GM19043 (cell line): Measurements from ENCODE around the gene IL6ST.
"Not testable (repeated sequence)": the region's sequence is repeated elsewhere in the genome, so short reads cannot be mapped to it uniquely, and the experiment has no call there.

Source experiments
- ATAC-seq: cut with Tn5 transposase; IDR thresholded peaks from one replicate; pipeline ENCODE4 v1.9.1; 2021; ENCODE audit warnings: low read depth; ENCODE audit not compliant: unreplicated experiment

IL6ST gene

DNA sequence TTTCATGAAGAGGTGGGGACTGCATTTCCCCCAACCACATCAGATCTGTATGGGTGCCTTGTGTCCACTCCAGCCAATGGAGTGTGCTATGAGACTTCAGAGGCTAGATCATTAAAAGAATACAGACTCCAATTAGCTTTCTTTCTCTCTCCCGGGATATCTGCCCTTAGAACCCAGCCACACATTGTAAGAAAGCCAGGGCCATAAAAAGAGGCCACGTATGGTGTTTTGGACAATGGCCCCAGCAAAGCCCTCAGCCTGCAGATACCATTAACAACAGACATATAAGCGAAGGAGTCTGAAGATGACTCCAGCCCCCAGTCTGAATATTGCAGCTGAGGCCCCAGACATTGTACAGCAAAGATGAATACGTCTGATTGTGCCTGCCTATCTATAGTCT lies 21.5 kb downstream of the IL6ST start:
- ATAC-seq, result no peak

DNA sequence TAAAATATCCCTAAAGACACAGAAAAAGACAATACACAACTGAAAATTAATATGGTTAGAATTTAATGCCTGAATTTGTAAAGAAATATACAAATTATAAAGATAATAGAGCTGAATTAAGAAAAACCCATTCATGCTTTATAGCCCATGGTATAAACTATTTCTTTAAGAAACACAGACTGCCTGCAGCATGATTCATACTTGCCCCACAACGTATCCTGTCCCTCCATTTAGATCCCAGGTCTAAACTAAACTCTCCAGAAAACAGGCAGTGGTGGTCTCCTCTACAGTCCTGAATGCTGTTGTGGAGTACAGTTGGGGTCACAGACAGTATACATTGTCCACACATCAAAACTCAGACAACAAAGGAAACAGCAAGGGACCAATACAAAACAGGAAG lies 24.8 kb downstream of the IL6ST start:
- no peak for ATAC-seq

DNA sequence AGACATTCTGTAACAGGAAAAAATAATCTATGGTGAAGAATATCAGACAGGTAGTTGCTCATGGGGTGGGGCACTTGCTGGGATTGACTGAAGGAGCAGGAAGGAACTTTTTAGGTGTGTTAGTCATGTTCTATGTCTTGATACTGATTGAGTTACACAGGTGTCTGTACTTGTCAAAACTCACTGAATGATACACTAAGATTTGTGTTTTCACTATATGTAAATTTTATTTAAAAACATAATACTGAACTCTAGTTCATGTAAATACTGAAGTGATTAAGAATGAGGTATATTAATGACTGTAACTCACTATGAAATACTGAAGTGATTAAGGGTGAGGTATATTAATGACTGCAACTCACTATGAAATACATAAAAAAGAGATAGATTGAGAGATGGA lies 28.5 kb downstream of the IL6ST start:
- ATAC-seq, result no peak

DNA sequence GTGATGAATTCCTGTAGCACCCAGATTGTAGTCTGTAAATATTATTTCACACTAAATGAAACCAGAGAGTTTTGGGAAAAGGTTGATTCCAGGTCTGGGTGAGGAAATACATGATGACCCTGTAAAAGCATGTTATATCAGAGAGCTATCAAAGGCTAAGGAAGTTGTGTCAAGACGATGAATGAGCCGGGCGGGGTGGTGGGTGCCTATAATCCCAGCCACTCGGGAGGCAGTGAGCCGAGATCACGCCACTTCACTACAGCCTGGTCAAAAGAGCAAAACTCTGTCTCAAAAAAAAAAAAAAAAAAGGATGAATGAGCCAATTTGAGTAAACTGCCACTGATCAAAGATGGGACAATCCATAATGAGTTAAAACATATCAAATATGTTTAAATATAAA lies 29.2 kb downstream of the IL6ST start:
- no peak for ATAC-seq

DNA sequence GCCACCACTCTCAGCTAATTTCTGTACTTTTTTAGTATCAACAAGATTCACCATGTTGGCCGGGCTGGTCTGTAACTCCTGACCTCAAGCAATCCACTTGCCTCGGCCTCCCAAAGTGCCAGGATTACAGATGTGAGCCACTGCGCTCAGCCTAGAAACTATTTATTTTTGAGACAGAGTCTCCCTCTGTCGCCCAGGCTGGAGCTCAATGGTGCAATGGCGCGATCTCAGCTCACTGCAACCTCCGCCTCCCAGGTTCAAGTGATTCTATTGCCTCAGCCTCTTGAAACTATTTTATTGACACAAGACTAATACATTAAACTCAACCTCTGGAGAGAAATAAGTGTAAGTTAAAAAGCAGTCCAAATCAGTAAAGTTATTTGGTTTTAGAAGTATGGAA lies 34.0 kb downstream of the IL6ST start:
- ATAC-seq, result no peak

DNA sequence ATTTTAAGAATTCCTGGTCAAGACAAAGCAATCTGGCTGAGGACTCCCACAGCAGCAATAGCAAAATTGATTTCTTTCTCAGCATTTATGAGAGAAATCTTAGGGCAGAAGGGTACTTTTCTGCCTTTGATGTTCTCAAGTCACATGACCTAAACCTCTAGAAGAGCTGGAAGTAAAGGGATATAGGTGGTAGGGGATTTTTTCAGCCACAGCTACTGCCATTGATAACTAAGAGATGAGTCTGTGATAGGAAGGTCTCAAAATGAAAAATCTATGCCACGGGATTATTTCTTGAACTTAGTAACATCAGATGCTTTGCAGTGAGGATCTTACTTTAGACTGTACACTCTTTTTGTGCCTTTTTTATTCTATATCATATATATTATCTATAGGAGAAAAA lies 35.6 kb downstream of the IL6ST start:
- no peak for ATAC-seq

DNA sequence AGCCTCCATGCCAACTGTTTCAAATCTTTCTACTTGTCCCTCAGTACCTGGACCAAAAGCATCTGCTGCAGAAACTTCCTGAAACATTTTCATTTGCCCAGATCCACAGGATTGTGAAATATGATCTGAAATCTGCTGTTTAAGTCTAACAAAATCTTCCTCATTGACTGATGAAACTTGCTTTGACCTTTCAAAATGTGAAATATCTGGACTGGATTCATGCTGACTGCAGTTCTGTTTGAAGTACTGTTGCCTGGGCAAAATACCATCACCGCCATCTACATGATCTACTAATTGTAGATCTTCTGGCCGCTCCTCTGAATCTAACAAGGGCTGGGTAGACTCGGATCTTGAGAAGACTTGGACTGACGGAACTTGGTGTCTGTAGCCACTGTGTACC lies 53.6 kb downstream of the IL6ST start:
- ATAC-seq, result not testable (repeated sequence)

DNA sequence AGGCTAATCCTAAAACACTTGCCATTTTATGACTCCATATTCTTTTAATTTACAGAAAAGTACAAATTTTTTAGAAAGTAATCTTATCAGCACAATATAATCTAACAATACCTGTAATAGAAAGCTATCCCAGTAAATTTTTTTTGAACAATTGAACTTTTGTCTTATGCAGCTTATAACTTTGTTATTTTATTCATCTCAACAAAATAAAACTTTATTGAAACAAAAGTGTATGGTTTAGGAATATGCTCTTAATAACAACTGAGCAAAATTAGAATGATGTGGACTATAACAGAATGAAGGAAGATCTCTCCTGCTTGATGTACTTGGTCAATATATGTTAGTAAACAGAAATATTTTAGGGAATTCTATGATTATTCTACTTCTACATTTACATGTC lies 57.2 kb downstream of the IL6ST start:
- ATAC-seq, result not testable (repeated sequence)

DNA sequence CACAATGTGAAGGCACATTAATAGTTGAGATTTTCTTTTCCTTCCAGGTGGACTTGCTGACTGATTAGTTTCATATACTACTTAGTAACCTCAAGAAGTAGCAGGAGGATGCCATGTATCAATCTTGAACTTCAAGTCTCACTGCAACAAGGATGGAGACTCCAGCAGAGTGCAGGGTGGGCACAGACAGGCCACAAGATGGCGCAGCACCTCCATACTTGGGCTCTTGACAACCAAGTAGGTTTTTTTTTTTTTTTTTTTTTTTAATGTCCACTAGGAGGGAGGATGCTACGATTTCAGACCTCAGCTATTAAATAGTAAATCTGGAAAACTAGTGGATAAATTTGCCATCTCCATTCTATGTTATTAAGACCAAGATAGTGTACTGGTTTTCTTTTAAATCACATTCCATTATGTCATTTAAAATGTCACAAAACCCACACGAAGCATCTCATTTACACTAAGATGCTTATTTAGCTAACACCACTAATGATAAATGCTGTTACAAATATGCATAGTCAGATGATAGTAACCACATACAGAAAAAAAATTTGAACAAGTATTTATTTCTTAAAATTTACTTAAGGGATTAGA lies 58.6 kb downstream of the IL6ST start:
- no peak for ATAC-seq

DNA sequence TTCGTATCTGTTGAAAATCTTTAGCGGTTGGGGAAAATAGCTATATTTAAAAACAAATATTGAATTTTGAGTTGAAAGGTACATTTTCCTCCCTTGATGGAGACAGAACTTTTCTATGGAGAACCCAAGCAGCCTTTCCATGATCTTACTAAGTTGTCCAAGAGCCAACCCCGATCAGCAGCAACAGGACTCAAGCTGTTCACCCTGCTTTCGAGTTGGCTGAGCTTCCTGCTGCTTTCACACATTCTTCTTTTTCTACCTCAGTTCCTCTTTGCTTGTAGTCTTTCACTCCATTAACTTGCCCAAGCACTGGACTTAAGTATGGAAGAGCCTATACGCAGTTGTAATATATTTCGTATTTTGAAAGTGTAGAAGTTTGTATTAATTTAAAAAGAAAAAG lies 59.4 kb downstream of the IL6ST start:
- no peak for ATAC-seq

DNA sequence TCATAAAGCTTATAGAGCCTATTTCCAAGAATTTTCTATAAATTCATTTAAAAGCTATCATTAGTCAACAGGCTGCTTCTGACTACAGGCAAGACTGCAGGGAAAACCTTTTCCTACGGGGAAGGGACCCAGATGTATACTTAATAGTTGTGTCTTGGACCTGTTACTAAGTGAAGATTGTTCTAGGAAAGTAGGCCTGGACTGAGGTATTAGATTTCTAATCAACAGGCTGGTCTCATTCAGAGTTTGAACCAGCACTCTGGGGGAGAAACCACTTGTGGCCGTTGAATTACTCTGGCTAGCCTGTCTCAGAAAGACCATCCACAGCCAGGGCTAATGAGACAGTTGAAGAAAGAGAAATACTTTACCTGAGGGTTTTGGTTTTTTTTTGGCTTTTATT lies 60.0 kb downstream of the IL6ST start:
- no peak for ATAC-seq

DNA sequence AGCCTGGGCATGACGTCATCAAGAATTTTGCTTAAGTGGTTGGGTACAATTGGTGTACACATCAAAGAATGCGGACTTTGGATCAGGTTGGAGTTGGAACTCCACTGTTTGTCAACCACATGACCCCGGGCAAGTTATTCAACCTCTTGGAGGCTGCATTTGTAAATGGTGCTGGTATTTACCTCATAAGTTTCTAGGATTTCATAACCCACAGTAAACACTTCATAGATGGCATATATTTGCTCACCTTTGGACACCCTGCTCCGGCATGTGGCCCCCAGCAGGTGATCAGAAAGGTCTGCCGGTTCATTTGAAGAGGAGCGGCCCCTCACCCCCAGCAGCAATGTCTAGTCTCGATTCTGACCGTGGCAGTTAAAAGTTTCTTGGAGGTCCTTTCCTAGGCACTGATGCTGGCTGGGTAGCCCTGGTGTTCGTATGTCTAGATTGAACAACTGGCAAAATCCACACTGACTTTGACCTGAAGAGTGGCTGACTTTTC lies 60.6 kb downstream of the IL6ST start:
- no peak for ATAC-seq

DNA sequence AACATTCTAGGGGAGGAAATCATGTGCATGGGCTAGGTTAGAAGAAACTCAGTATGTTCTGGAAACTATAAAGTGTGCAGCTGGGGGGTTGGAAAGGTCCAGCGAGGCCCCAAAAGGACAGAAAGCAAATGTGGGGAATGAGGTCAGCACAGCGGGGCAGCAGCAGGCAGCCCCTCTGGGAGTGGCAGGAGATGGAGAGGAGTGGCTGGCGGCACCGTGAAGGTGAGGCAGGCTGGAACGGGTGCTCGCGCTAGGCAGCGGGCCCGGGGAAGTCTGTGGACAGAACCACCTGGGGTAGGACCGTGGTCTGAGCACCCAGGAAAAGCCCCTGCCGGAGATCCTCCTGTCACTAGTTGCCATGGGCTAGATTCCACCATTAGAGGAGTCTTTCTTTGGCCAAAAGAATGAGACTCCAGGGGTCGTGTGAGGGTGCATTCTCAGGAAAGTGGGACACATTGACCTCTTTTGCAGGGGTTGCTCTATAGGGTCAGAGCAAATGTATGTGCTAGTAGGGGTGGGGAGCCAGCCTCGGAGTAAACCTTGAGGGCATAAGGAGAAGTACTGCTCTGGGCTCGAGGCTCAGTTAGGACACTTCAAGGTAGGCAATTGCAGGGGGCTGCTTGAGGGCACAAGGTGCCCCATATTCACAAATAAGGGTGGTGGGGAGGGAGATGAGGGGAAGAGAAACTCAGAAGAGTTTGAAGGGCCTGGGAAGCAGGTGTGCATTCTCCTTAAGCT lies 61.2 kb downstream of the IL6ST start:
- ATAC-seq, result no peak

DNA sequence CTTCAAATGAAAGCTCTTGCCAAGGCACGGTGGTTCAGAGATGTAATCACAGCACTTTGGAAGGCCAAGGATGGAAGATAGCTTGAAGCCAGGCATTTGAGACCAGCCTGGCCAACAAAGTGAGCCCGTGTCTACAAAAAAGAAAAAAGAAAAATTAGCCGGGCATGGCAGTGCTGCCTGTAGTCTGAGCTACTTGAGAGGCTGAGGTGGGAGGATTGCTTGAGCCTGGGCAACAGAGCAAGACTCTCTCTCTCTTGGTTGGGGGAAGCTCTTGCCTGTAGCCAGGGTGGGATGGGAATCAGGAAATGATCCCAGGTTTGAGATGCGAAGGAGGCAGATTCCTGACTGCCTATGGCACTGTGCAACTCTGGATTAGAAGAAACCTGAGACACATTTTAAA lies 62.1 kb downstream of the IL6ST start:
- no peak for ATAC-seq

DNA sequence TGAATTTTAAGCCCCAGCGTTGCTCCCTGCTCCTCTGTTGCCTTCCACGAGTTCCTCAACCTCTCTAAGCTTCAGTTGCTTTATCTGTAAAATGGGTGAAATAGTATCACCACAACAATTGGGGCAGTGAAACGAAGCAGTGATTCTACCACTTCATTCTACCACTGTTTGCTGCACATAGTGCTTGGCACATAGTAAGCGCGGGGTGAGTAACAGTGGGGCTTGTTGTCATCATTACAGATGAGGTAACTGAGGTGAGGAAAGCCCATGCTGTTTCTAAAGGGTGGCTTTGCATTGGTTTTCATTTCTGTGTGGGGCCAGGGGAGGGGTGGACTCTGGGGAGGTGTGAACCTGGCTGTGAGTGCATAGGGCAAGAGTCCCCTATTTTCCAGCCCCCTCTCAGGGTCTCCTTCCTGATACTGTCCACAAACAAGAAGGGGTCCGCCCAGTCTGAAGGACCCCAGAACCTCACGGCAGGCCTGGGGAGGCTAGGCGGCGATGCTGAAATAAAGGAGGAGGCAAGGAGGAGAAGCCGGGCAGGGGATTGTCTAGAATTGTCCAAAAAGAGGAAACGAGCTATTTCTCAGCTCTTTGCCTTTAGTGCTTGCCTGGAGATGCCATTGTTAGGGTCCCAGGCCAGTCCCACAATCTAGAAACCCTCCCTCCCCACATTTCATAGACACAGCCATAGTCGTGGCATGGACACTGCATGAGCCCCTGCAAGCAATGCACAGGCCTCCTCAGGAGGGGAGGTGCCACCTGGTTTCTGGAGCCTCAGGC lies 65.6 kb downstream of the IL6ST start:
- no peak for ATAC-seq

DNA sequence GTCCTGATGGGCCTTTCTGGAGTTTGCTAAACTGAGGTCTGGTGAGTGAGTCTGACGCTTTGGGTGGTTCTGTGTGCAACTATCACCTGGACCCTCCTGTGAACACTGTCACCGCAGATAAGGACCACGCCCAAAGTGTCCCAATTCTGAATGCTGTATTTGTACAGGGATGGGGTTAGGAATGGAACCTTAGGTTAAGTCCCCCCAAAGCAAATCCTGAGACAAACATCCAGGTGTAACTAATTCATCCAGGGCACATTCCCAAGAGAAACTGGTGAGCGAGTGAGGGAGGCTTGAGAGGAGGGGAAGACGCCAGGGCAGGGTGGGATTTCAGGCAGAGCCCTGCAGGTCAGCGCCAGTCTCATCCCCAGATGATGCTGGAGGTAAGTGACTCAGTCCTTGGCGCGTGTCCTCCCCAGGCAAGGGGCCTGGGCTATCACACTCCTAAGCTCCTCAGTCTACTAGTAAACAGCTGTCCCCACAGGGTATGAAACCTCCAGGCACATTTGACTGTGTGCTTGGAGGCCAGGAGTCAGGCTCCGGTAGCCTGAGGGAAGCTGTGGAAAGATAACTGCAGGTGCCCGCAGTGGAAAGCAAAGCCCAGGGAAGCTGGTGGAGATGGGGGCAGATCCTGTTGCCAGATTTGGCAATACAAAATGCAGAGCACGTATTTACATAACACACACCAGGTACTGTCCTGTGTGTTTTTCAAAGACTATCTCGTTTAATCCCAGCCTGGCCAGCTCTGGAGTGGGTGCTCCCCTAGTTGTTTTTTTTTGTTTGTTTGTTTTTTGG lies 66.7 kb downstream of the IL6ST start:
- no peak for ATAC-seq

DNA sequence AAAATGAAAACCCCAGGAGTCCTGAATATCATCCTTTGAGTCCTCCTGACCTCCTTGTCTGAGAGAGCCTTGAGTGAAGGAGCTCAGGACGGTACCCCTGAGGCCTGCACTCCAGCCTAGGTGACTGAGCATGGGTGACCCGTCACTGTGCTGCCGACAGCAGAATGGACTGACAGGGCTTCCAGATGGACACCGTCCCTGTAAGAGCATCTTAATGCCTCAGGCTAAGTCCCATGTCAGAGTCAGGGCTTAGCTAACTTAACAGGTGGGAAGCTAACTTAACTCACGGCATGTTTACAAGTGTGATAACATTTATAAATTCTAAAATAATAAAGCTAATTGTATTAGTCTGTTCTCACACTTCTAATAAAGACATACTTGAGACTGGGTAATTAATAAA lies 68.3 kb downstream of the IL6ST start:
- ATAC-seq, result no peak

DNA sequence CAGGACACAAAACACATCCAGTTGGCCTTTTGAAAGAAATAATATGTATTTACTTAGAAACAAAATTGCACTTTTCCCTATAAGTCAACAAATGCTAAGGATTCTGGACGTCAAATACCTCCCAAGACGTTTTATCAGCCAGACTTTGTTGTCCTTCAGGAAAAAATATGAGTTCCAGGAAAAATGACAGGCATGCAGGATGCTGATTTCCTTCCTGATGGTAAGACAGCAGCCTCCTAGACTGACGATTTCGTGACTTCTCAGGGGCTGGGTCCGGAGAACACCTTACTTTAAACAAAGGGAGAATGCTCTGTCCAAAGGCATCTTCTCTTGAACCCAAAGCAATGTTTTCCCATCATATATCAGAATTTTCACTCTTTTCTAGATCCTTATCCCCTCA lies 69.1 kb downstream of the IL6ST start:
- no peak for ATAC-seq

DNA sequence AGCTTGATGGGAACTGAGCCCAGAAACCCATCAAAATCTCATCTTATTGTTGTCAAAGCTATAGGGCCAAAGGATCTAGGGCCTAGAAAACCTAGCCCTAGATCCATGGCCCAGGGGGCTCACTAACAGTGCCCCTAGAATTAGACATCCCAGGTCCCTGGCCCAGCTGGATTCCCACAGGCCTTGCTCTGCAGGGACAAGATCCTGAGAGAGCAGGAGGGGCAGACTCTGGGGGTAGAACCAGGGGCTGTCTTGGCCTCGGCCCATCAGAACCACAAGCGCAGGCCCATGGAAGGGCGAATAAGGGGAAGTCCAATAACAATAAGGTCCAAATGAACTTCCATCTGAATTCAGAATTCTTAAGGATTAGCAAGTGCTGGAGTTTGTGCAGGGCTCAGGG lies 69.6 kb downstream of the IL6ST start:
- no peak for ATAC-seq

DNA sequence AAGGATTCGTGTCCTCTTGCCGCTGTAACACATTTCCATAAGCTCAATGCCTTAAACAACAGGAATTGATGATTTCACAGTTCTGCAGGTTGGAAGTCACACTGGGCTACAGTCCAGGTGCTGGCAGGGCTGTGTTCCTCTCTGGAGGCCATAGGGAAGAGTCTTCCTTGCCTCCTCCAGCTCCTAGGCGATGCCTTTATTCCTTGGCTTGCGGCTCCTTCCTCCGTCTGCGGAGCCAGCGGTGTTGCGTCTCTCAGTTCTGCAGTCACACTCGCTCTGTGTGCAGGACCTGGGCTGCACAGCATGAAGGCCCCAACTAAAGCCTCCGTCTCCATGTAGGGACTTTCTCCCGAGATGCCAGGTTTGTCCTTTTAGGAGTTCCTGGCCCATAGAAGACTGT lies 70.0 kb downstream of the IL6ST start:
- no peak for ATAC-seq
